H9 (cell line): Measurements from ENCODE around the gene WAC. TPM values are rescaled to one million over a fixed set of nuclear protein-coding genes. Genes with fewer than 3 reads are reported as not detected.

ENCODE experiments used
- DNase-seq: peaks from one replicate; pipeline ENCODE4 v3.0.0-alpha.2; 2017
- H2AFZ ChIP-seq: one replicate; pipeline ENCODE4 v1.6.1; 2013; ENCODE audit warnings: mild to moderate bottlenecking, low read length, control low read depth, moderate library complexity
- H2AK5ac ChIP-seq: 2 replicates; pipeline ENCODE4 v1.6.1; 2013; ENCODE audit warnings: low read length, control low read depth, mixed read lengths; ENCODE audit not compliant: insufficient read length
- H2BK120ac ChIP-seq: one replicate; pipeline ENCODE4 v1.6.1; 2013; ENCODE audit warnings: low read depth, mild to moderate bottlenecking, low read length, control low read depth, inconsistent platforms; ENCODE audit not compliant: poor library complexity, severe bottlenecking
- H2BK12ac ChIP-seq: 2 replicates; pipeline ENCODE4 v1.6.1; 2013; ENCODE audit warnings: low read length, control low read depth, mixed read lengths, low read depth; ENCODE audit not compliant: insufficient read length
- H2BK15ac ChIP-seq: 2 replicates; pipeline ENCODE4 v1.6.1; 2013; ENCODE audit warnings: low read depth, low read length, control low read depth
- H2BK20ac ChIP-seq: one replicate; pipeline ENCODE4 v1.6.1; 2013; ENCODE audit warnings: low read depth, mild to moderate bottlenecking, low read length, control low read depth, inconsistent platforms; ENCODE audit not compliant: poor library complexity, severe bottlenecking
- H2BK5ac ChIP-seq: 2 replicates; pipeline ENCODE4 v1.6.1; 2013; ENCODE audit warnings: low read length, control low read depth, mixed read lengths; ENCODE audit not compliant: insufficient read length
- H3K14ac ChIP-seq: 2 replicates; pipeline ENCODE4 v1.6.1; 2013; ENCODE audit warnings: low read length, control low read depth; ENCODE audit not compliant: insufficient read depth
- H3K18ac ChIP-seq: 2 replicates; pipeline ENCODE4 v1.6.1; 2013; ENCODE audit warnings: low read depth, mild to moderate bottlenecking, mixed read lengths, low read length, control low read depth; ENCODE audit not compliant: insufficient read length
- H3K23ac ChIP-seq: 2 replicates; pipeline ENCODE4 v1.6.1; 2013; ENCODE audit warnings: low read length, control low read depth, mixed read lengths, low read depth; ENCODE audit not compliant: insufficient read length
- H3K23me2 ChIP-seq: 2 replicates; pipeline ENCODE4 v1.6.1; 2013; ENCODE audit warnings: low read depth, mild to moderate bottlenecking, mixed read lengths, low read length, control low read depth; ENCODE audit not compliant: insufficient read length, poor library complexity, severe bottlenecking
- H3K27ac ChIP-seq: 2 replicates; pipeline ENCODE4 v1.5.1; 2013; ENCODE audit warnings: low read length, control low read depth, mixed read lengths, low read depth; ENCODE audit not compliant: insufficient read length
- H3K27me3 ChIP-seq: 2 replicates; pipeline ENCODE4 v1.6.1; 2013; ENCODE audit warnings: low read length, control low read depth, inconsistent platforms; ENCODE audit not compliant: insufficient read depth
- H3K4ac ChIP-seq: 2 replicates; pipeline ENCODE4 v1.6.1; 2013; ENCODE audit warnings: low read depth, mild to moderate bottlenecking, control low read depth, inconsistent platforms, low read length, moderate library complexity
- H3K4me1 ChIP-seq: 2 replicates; pipeline ENCODE4 v1.6.1; 2013; ENCODE audit warnings: low read length, control low read depth, inconsistent platforms; ENCODE audit not compliant: insufficient read depth
- H3K4me2 ChIP-seq: 2 replicates; pipeline ENCODE4 v1.6.1; 2013; ENCODE audit warnings: low read length, control low read depth, mixed read lengths; ENCODE audit not compliant: insufficient read length, insufficient read depth
- H3K56ac ChIP-seq: 2 replicates; pipeline ENCODE4 v1.6.1; 2013; ENCODE audit warnings: low read depth, mild to moderate bottlenecking, mixed read lengths, low read length, control low read depth; ENCODE audit not compliant: insufficient read length
- H3K79me1 ChIP-seq: 2 replicates; pipeline ENCODE4 v1.6.1; 2013; ENCODE audit warnings: low read depth, mild to moderate bottlenecking, moderate library complexity, low read length, control low read depth, inconsistent platforms; ENCODE audit not compliant: insufficient read depth, poor library complexity, severe bottlenecking
- H3K79me2 ChIP-seq: 2 replicates; pipeline ENCODE4 v1.6.1; 2013; ENCODE audit warnings: low read length, control low read depth, inconsistent platforms; ENCODE audit not compliant: insufficient read depth
- H3K9ac ChIP-seq: 2 replicates; pipeline ENCODE4 v1.6.1; 2013; ENCODE audit warnings: low read length, control low read depth, mixed read lengths; ENCODE audit not compliant: insufficient read length; ENCODE audit errors: extremely low read depth
- H3K9me3 ChIP-seq: one replicate; pipeline ENCODE4 v1.6.1; 2013; ENCODE audit warnings: low read depth, low read length, inconsistent platforms; ENCODE audit not compliant: control insufficient read depth
- H3T11ph ChIP-seq: one replicate; pipeline ENCODE4 v1.6.1; 2013; ENCODE audit warnings: mild to moderate bottlenecking, low read length, control low read depth, inconsistent platforms
- H4K20me1 ChIP-seq: one replicate; pipeline ENCODE4 v1.6.1; 2013; ENCODE audit not compliant: control insufficient read depth, insufficient read length, insufficient read depth
- H4K5ac ChIP-seq: 2 replicates; pipeline ENCODE4 v1.6.1; 2013; ENCODE audit warnings: low read depth, mild to moderate bottlenecking, mixed read lengths, low read length, control low read depth; ENCODE audit not compliant: insufficient read length
- H4K8ac ChIP-seq: replicated peaks from 2 replicates; pipeline ENCODE4 v1.6.1; 2013; ENCODE audit warnings: low read length, control low read depth, mixed read lengths, low read depth; ENCODE audit not compliant: insufficient read length
- H4K91ac ChIP-seq: 2 replicates; pipeline ENCODE4 v1.6.1; 2013; ENCODE audit warnings: low read depth, mild to moderate bottlenecking, moderate library complexity, mixed read lengths, low read length, control low read depth; ENCODE audit not compliant: insufficient read length
- H3K27ac Mint-ChIP-seq, 3 experiments: 2 replicates in 2 of 3; 3 replicates in 1 of 3; pipeline ENCODE4 v1.8.0; 2020 to 2021; ENCODE audit warnings: mixed read lengths in 3 of 3, mild to moderate bottlenecking in 1 of 3, moderate library complexity in 1 of 3
- H3K27me3 Mint-ChIP-seq: 2 replicates; pipeline ENCODE4 v1.8.0; 2021; ENCODE audit warnings: low read depth, mild to moderate bottlenecking, moderate library complexity, mixed read lengths
- H3K36me3 Mint-ChIP-seq, 3 experiments: 2 replicates in 2 of 3; 3 replicates in 1 of 3; pipeline ENCODE4 v1.8.0; 2020 to 2021; ENCODE audit warnings: low read depth in 3 of 3, mixed read lengths in 3 of 3; ENCODE audit not compliant: insufficient read depth in 1 of 3
- H3K4me1 Mint-ChIP-seq, 2 experiments: 2 replicates each; pipeline ENCODE4 v1.8.0; 2020; ENCODE audit warnings: mixed read lengths in 2 of 2
- H3K4me3 Mint-ChIP-seq, 2 experiments: 2 replicates in 1 of 2; 3 replicates in 1 of 2; pipeline ENCODE4 v1.8.0; 2020 to 2021; ENCODE audit warnings: mild to moderate bottlenecking in 2 of 2, mixed read lengths in 2 of 2, moderate library complexity in 1 of 2
- H3K9me3 Mint-ChIP-seq, 2 experiments: 2 replicates in 1 of 2; 3 replicates in 1 of 2; pipeline ENCODE4 v1.8.0; 2020; ENCODE audit warnings: mild to moderate bottlenecking in 2 of 2, mixed read lengths in 2 of 2, moderate library complexity in 1 of 2
- WGBS: extraction: QIAGEN DNeasy Blood & Tissue Kit; methylation state at CpG from one replicate; pipeline ENCODE4 v1.1.7; 2013; ENCODE audit warnings: missing lambda C conversion rate, low lambda C conversion rate, mixed read lengths; ENCODE audit not compliant: insufficient read length; ENCODE audit errors: extremely low coverage; 5-methylcytosine and 5-hydroxymethylcytosine counted together
- total RNA-seq: library from RNA; stranded (reverse); gene quantifications from 2 replicates; pipeline ENCODE4 v1.2.1, GENCODE V29; 2021
- TF ChIP-seq, protein P1 (sequence below): fragments of 200-600 bp; sonication (generic); conservative IDR thresholded peaks from 3 replicates; pipeline ENCODE4 v1.8.0; 2021; ENCODE audit warnings: antibody characterized with exemption, mild to moderate bottlenecking

WAC gene
- total RNA-seq, 1 experiment from 2014 or later = 130 TPM

DNA sequence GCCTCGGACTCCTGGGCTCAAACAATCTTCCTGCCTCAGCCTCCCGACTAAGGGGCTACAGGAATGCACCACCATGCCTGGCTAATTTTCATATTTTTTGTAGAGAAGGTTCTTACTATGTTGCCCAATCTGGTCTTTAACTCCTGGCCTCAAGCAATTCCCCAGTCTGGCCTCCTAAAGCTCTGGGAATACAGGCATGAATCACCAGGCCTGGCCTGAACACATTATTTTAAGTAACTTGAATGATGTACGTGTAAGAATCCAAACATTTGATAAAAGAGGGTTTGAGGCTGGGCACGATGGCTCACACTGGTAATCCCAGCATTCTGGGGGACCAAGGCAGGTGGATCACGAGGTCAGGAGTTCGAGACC, 131.4 kb downstream of the WAC start:
- no peak for DNase-seq
- no peak overlapping the region for H2AFZ ChIP-seq
- no peak overlapping the region for H2BK5ac ChIP-seq
- no peak overlapping the region for H4K5ac ChIP-seq
- TF ChIP-seq, protein P1, sequence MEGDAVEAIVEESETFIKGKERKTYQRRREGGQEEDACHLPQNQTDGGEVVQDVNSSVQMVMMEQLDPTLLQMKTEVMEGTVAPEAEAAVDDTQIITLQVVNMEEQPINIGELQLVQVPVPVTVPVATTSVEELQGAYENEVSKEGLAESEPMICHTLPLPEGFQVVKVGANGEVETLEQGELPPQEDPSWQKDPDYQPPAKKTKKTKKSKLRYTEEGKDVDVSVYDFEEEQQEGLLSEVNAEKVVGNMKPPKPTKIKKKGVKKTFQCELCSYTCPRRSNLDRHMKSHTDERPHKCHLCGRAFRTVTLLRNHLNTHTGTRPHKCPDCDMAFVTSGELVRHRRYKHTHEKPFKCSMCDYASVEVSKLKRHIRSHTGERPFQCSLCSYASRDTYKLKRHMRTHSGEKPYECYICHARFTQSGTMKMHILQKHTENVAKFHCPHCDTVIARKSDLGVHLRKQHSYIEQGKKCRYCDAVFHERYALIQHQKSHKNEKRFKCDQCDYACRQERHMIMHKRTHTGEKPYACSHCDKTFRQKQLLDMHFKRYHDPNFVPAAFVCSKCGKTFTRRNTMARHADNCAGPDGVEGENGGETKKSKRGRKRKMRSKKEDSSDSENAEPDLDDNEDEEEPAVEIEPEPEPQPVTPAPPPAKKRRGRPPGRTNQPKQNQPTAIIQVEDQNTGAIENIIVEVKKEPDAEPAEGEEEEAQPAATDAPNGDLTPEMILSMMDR = no peak
- Mint-ChIP-seq H3K36me3 (no peaks in the 10 kb centered on the region), H3K4me1 (peaks cover 10 to 14% of the 10 kb centered on the region in 2 experiments), H3K27ac (no peak overlapping the region), H3K9me3 (peaks cover 0 to 3% of the 10 kb centered on the region in 2 experiments; a peak in 1 of 5 replicates), H3K27me3 (peaks cover 31% of the 10 kb centered on the region), H3K4me3 (no peak overlapping the region)
- no peak overlapping the region for H4K91ac ChIP-seq
- no peak overlapping the region for H2BK12ac ChIP-seq
- no peaks in the 10 kb centered on the region; the same call in 1 of the 2 replicates for H3K27me3 ChIP-seq
- H3K9me3 ChIP-seq = no peaks in the 10 kb centered on the region
- no peak overlapping the region for H3K9ac ChIP-seq
- no peak overlapping the region for H3T11ph ChIP-seq
- H2BK120ac ChIP-seq = no peak overlapping the region
- no peaks in the 10 kb centered on the region for H3K4me1 ChIP-seq
- H3K4ac ChIP-seq = no peak overlapping the region
- no peak overlapping the region for H3K56ac ChIP-seq
- H2AK5ac ChIP-seq = no peak overlapping the region
- WGBS = no CpG with 5 or more reads among the region's 6 CpGs
- H3K14ac ChIP-seq = no peak overlapping the region
- H3K23ac ChIP-seq = no peak overlapping the region
- peaks cover 10% of the 10 kb centered on the region for H3K23me2 ChIP-seq
- H4K8ac ChIP-seq = no peak overlapping the region
- no peak overlapping the region for H3K27ac ChIP-seq
- H4K20me1 ChIP-seq = no peaks in the 10 kb centered on the region
- H2BK20ac ChIP-seq = no peak overlapping the region
- H2BK15ac ChIP-seq = no peak overlapping the region
- H3K79me1 ChIP-seq = no peaks in the 10 kb centered on the region
- H3K18ac ChIP-seq = no peak overlapping the region
- no peak overlapping the region for H3K4me2 ChIP-seq
- H3K79me2 ChIP-seq = no peaks in the 10 kb centered on the region
